Myocyte (in vitro differentiated cells): ENCODE results near the gene LPAR5. TPM values are rescaled to one million over a fixed set of nuclear protein-coding genes. Genes with fewer than 3 reads are reported as not detected.

Experiments used
- DNase-seq: peaks from one replicate; pipeline ENCODE4 v3.0.0-alpha.2; 2012; ENCODE audit warnings: low read depth
- polyA plus RNA-seq: library from polyadenylated mRNA; unstranded; fragments of >200 nt; gene quantifications from one replicate; pipeline ENCODE4 v1.2.1, GENCODE V29; 2012; ENCODE audit warnings: missing spikeins
- total RNA-seq: library from RNA; depleted of rRNA; stranded (reverse); fragments of >200 nt; gene quantifications from 2 replicates; pipeline ENCODE4 v1.2.3, GENCODE V29; 2014

Gene LPAR5
- not detected in 2 replicates for total RNA-seq
- polyA plus RNA-seq, result 0.04 TPM

GRCh38 chr12:6635856-6636531 lies at the start of gene LPAR5:
LPAR5 (minus strand) TSS chr12:6635959; CDS start chr12:6621248, 14,711 bp downstream.
- peak; percentile 26 for DNase-seq

GRCh38 chr12:6684609-6685008 lies 48.9 kb upstream of the LPAR5 start:
- no peak for DNase-seq

GRCh38 chr12:6676962-6677361 lies 41.2 kb upstream of the LPAR5 start:
- DNase-seq, result no peak

GRCh38 chr12:6672143-6672542 lies 36.4 kb upstream of the LPAR5 start:
- no peak for DNase-seq

- no peak for DNase-seq
Observed at GRCh38 chr12:6667559-6668210, 31.9 kb upstream of the LPAR5 start.

GRCh38 chr12:6666211-6666610 lies 30.5 kb upstream of the LPAR5 start:
- no peak for DNase-seq

GRCh38 chr12:6664902-6665301 lies 29.1 kb upstream of the LPAR5 start:
- no peak for DNase-seq

GRCh38 chr12:6662906-6663742 lies 27.4 kb upstream of the LPAR5 start, which contains the start of gene ING4:
ING4 (minus strand) TSS chr12:6663119; CDS start chr12:6663101, 18 bp downstream.
- peak; percentile 100 for DNase-seq

GRCh38 chr12:6662602-6662905 lies 26.8 kb upstream of the LPAR5 start:
- no peak for DNase-seq

- DNase-seq, result no peak
Observed at GRCh38 chr12:6653987-6654386, 18.2 kb upstream of the LPAR5 start.

GRCh38 chr12:6653342-6653741 lies 17.6 kb upstream of the LPAR5 start:
- no peak for DNase-seq

- no peak for DNase-seq
Observed at GRCh38 chr12:6652391-6652790, 16.6 kb upstream of the LPAR5 start.

- DNase-seq, result no peak
Observed at GRCh38 chr12:6650832-6651231, 15.1 kb upstream of the LPAR5 start.

GRCh38 chr12:6647083-6647604 lies 11.4 kb upstream of the LPAR5 start, which contains the start of gene ACRBP:
ACRBP (minus strand) TSS chr12:6647432; CDS start chr12:6647366, 66 bp downstream.
- DNase-seq, result no peak

- no peak for DNase-seq
Observed at GRCh38 chr12:6646276-6647082, 10.7 kb upstream of the LPAR5 start.

- DNase-seq, result no peak
Observed at GRCh38 chr12:6644903-6645302, 9.1 kb upstream of the LPAR5 start.

- DNase-seq, result no peak
Observed at GRCh38 chr12:6644257-6644596, 8.5 kb upstream of the LPAR5 start.

GRCh38 chr12:6643569-6644256 lies 8.0 kb upstream of the LPAR5 start:
- DNase-seq, result no peak

- DNase-seq, result no peak
Observed at GRCh38 chr12:6641131-6641530, 5.4 kb upstream of the LPAR5 start.

- DNase-seq, result no peak
Observed at GRCh38 chr12:6640497-6640896, 4.7 kb upstream of the LPAR5 start.
